ENCODE measurements around the gene F2.

F2 gene

GRCh38 chr11:46686886-46687795 lies 31.9 kb upstream of the F2 start:
- no peak for TF ChIP-seq CTCF (IDR thresholded peaks at IDR 0.05; ENCODE audit: extremely low read depth, insufficient read depth, missing control alignments)
- in situ Hi-C loops (cut with MboI; ENCODE audit: low pct_unique_long_range_greater_than_20kb, low sequenced_read_pairs, unreplicated experiment): no loop called here
- DNase-seq (ENCODE audit: low spot score): no peak

- in situ Hi-C loops (cut with MboI; ENCODE audit: low pct_unique_long_range_greater_than_20kb, low sequenced_read_pairs, unreplicated experiment): no loop called here
- no peak for DNase-seq (ENCODE audit: low spot score)
- no peak for TF ChIP-seq CTCF (IDR thresholded peaks at IDR 0.05; ENCODE audit: extremely low read depth, insufficient read depth, missing control alignments)
Measured at GRCh38 chr11:46690702-46691101, 28.3 kb upstream of the F2 start.

DNA sequence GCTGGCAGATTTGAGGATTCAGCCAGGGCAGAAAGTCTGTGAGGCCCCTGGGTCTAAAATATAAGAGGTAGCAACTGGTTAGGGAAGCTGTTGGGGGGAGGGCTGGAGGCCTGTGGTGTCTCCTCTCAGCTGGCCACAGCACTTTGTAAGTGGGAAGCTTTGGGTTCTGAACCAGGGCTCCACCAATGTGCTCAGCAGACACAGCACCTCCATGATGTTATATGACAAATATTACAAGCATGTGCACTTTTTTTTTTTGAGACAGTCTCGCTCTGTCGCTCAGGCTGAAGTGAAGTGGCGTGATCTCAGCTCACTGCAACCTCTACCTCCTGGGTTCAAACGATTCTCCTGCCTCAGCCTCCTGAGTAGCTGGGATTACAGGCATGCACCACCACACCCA lies 26.6 kb upstream of the F2 start:
- in situ Hi-C loops (cut with MboI; ENCODE audit: low pct_unique_long_range_greater_than_20kb, low sequenced_read_pairs, unreplicated experiment): no loop called here
- no peak for TF ChIP-seq CTCF (IDR thresholded peaks at IDR 0.05; ENCODE audit: extremely low read depth, insufficient read depth, missing control alignments)
- DNase-seq (ENCODE audit: low spot score): no peak

DNA sequence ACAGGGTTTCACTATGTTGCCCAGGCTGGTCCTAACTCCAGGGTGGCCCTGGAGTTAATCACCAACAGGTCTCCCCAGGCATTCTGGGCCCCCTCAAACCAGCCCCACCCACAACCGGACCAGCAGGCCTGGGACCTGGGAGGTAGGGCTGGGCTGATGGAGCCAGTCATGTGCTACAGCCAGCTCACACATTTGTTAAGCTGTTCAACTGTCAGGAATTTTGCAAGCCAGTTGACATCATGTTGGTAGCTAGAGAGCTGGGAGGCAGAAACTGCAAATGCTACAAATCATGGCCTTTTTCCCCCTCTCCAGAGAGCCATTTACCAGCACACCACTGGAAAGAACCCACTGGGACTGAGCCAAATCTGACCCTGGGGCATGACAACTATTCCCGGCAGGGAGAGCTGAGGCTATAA lies 25.4 kb upstream of the F2 start:
- in situ Hi-C loops (cut with MboI; ENCODE audit: low pct_unique_long_range_greater_than_20kb, low sequenced_read_pairs, unreplicated experiment): no loop called here
- no peak for DNase-seq (ENCODE audit: low spot score)
- TF ChIP-seq CTCF (IDR thresholded peaks at IDR 0.05; ENCODE audit: extremely low read depth, insufficient read depth, missing control alignments): no peak

GRCh38 chr11:46694072-46694471 lies 24.9 kb upstream of the F2 start:
- DNase-seq (ENCODE audit: low spot score): no peak
- in situ Hi-C loops (cut with MboI; ENCODE audit: low pct_unique_long_range_greater_than_20kb, low sequenced_read_pairs, unreplicated experiment): no loop called here
- TF ChIP-seq CTCF (IDR thresholded peaks at IDR 0.05; ENCODE audit: extremely low read depth, insufficient read depth, missing control alignments): no peak

DNA sequence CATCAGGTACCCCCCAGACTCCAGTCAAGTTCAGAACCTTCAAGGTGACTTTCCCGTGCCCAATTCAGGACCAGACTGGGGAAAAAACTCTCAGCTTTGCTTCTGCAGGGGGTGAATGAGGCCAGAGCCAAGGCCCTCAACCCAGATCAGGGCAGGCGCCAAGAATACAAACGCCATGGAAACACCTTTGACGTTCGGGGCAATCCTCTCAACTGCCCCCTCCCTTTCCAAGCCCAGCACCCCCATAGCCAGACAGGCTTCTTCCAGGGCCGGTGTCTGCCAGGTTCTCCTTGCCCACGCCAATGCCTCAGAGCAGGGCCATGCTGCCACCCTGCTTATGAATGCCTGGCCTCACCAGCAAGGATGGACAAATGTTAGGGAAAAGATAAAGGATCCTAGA lies 24.4 kb upstream of the F2 start:
- in situ Hi-C loops (cut with MboI; ENCODE audit: low pct_unique_long_range_greater_than_20kb, low sequenced_read_pairs, unreplicated experiment): no loop called here
- TF ChIP-seq CTCF (IDR thresholded peaks at IDR 0.05; ENCODE audit: extremely low read depth, insufficient read depth, missing control alignments): no peak

More for the DNA sequence above, 24.4 kb upstream of the F2 start:
- DNase-seq (ENCODE audit: low spot score): no peak
